Measurements from ENCODE around the gene LYL1.

Gene LYL1

DNA sequence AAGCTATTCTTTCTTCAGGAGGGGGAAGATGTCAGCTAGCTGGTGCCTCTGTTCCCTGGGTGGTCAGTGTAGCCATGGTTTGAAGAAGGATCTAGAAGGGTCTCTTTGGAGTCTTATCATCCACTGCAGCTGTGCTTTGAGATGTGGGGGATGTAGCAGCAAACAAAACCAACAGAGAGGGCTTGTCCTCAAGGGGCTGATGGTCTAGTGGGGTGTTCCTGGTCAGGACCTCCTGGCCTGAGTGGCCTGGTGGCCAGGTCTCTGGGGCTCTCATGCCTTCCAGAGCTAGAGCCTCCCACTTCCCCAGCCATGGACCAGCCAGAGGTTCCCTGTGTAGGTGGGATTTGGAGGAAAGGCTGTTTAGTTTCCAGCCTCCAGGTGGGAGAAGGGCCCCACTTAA is 40.3 kb downstream of the LYL1 start:
- no peak for DNase-seq
- no peak overlapping the region for H3K27ac Mint-ChIP-seq

DNA sequence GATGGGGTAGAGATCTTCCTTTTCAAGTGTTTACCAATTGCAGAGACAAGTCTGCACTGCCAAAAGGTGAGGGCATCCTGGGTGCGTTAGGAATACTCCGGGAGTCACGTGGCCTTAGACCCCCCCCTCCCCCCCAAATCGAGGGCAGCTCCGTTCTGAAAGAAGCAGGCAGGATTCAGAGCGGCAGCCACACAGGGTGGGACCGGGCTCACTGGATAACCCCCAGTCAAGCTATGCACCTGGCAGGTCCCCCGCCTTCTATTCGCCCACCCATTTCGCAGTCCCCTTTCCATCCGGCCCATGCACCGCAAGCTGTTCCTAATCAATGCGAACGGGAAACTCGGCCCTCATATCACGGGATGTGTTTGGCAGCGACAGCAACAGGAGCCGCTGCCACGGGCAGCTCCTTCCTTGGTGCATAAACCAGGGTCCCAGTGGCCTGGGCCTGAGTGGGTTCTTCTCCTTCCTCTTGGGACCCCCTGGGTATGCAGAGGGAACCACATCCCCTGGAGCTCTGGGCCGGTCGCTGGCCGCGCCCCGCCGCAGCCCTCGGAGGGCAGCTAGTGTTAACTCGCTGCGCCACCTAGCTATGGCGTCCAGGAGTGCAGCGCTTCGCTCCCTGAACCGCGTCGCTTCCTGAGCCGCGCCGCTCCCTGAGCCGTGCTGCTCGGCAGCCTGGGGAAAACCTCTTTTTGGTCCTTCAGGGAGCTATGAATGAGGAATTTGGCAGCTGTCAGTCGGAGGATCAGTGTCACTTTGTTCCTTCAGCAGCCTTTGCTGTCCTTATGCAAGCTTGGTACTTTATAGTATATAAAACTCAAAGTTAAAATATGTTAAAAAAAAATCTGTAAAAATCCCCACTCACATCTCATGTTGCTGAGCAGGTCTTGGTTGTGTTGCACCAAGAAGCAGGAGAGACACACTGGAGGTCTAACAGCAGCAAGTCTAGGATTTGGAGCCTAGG is 41.4 kb downstream of the LYL1 start:
- Mint-ChIP-seq H3K36me3 (no peaks in the 10 kb centered on the region), H3K4me3 (peak overlapping the region; percentile 67), H3K27me3 (peaks cover 63% of the 10 kb centered on the region), H3K27ac (no peak overlapping the region), H3K4me1 (peaks cover 11% of the 10 kb centered on the region), H3K9me3 (no peaks in the 10 kb centered on the region)
- DNase-seq = peak; percentile 85
- CTCF ChIA-PET = interaction anchor here (0.6 to 6.1 kb wide), 30 partner anchors 9 to 172 kb away, joined by 3 to 81 read pairs (median 6); no protein-coding TSS in a partner anchor

More for the DNA sequence above, 40.3 kb downstream of the LYL1 start:
- H3K36me3 Mint-ChIP-seq = no peaks in the 10 kb centered on the region
- H3K27me3 Mint-ChIP-seq = peaks cover 55% of the 10 kb centered on the region
- CTCF ChIA-PET = interaction anchor here (0.6 to 6.1 kb wide), 15 partner anchors 8 to 150 kb away, joined by 3 to 81 read pairs (median 11); no protein-coding TSS in a partner anchor
- H3K4me3 Mint-ChIP-seq = no peak overlapping the region
- peaks cover 11% of the 10 kb centered on the region for H3K4me1 Mint-ChIP-seq
- no peaks in the 10 kb centered on the region for H3K9me3 Mint-ChIP-seq

DNA sequence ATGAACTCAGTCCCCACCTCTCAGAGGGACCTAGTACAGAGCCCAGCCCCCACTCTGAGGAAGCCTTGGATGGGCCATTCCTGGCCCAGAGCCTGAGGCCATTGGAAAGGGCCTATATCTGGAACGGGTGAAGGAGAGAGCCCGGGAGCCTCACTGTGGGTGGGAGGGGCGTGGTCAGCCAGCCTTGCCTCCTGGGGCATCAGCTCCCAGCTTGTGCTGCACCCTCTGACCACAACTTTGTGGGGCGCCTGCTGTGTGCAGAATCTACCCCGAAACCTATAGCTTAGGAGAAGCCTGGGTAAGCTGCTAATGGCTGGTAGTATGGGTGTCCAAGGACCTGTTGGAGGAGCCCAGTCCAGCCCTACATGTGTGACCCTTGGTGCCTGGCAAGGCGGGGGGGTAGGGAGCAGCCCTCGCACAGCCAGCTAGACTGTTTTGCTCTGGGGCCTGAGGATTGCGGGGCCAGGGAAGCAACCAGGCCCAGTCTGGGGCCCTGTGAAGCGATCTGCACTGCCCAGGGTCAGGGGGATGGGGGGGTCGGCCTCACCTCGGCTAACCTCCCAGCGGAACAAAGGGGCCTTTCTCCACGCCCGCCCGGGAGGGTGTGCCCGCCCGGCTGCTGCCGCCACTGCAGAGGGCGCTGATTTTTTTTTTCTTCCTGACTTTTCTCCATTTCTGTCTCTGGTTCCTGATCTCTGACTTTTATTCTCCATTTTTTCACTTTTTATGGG is 42.3 kb downstream of the LYL1 start:
- Mint-ChIP-seq H3K27me3 (peaks cover 71% of the 10 kb centered on the region), H3K4me1 (peaks cover 11% of the 10 kb centered on the region), H3K36me3 (no peaks in the 10 kb centered on the region), H3K27ac (no peak overlapping the region), H3K4me3 (peak overlapping the region; percentile 67), H3K9me3 (no peaks in the 10 kb centered on the region)
- no peak for DNase-seq
- CTCF ChIA-PET = interaction anchor here (0.6 to 6.1 kb wide), 22 partner anchors 8 to 173 kb away, joined by 3 to 81 read pairs (median 10); no protein-coding TSS in a partner anchor

DNA sequence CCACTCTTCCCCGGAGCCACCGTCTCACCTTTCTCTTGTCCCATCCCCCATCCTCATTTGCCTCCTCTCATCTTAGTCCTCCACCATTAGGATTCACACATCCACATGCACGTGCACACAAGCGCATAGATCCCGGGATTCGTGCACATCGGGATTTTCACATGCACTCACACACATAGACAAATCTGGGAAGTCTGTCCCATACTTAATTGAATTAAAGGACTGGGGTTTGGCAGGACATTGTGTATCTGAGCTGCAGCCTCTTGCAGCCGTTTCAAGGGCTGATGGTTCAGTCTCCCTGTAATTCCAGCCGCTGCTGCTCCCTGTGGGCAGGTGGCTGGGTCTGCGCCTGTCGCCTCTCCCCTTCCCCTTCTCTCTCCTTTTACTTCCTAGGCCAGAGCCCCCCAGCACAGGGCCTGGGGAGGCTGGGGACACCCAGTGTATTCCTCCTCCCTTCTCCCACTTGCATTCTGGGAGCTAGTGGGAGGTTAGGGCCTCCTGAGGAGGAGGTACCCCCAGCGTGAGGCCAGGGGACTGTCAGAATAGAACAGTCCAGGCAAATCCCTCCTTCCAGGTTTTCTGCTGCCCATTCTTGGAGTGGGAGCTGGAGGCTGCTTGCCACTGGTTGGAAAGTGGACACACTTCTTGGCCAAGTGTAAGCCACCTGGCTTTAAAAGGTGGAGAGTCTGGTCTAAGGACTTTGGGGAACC is 43.6 kb downstream of the LYL1 start:
- no peak overlapping the region for H3K27ac Mint-ChIP-seq
- peaks cover 11% of the 10 kb centered on the region for H3K4me1 Mint-ChIP-seq
- no peaks in the 10 kb centered on the region for H3K9me3 Mint-ChIP-seq
- no peak for DNase-seq
- H3K27me3 Mint-ChIP-seq = peaks cover 79% of the 10 kb centered on the region
- H3K4me3 Mint-ChIP-seq = no peak overlapping the region
- H3K36me3 Mint-ChIP-seq = no peaks in the 10 kb centered on the region
- CTCF ChIA-PET = interaction anchor here (0.7 to 6.1 kb wide), 7 partner anchors 15 to 94 kb away, joined by 3 to 81 read pairs (median 35); no protein-coding TSS in a partner anchor

DNA sequence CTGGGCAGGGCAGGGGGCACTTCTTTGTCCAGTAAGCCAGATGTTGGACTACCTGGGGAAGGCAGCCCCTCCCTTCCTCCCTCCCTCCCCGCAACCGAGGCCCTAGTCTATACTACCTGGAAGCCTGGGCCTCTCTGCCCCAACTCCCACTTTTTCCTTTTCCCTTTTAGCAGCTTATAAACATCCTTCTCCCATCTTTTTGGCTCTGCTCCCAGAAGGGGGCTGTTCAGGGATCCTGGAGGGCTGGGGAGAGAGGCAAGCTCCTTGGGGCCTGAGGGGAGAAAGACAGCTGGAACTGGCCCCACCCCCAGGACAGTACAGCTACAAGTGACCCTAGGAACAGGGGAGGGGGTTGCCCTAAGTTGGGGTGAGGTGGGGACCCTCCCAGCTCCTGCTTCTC is 44.9 kb downstream of the LYL1 start:
- Mint-ChIP-seq H3K4me3 (no peak overlapping the region), H3K36me3 (no peaks in the 10 kb centered on the region), H3K4me1 (peaks cover 11% of the 10 kb centered on the region), H3K27ac (no peak overlapping the region), H3K9me3 (no peaks in the 10 kb centered on the region), H3K27me3 (peaks cover 79% of the 10 kb centered on the region)
- DNase-seq = no peak
- CTCF ChIA-PET = interaction anchor here (1.0 to 6.1 kb wide), 5 partner anchors 13 to 93 kb away, joined by 3 to 81 read pairs (median 13); no protein-coding TSS in a partner anchor

DNA sequence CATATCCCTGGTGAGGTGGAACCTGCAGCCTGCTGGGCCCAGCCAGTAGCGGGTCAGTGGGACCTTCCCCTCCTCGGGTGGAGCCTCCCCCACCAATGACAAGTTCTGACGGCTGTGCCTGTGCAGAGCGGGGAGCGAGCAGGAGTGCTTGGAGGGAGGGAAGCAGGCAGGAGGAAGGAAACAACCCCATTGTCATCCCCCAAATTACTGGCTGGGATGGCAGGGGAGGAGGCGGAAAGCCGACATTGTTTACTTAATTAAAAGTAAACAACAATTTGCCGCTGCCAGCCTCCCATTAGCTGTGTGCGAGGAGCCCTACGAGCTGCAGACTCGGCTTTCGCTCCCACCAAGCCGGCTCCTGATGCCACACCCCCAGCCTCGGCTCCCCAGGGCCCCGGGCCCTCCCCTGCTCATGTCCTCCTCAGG is 45.5 kb downstream of the LYL1 start:
- Mint-ChIP-seq H3K4me1 (peaks cover 11% of the 10 kb centered on the region), H3K27me3 (peaks cover 79% of the 10 kb centered on the region), H3K9me3 (no peaks in the 10 kb centered on the region), H3K36me3 (no peaks in the 10 kb centered on the region), H3K4me3 (no peak overlapping the region), H3K27ac (no peak overlapping the region)
- CTCF ChIA-PET = interaction anchor here (1.6 to 6.1 kb wide), 4 partner anchors 13 to 92 kb away, joined by 6 to 81 read pairs (median 42); no protein-coding TSS in a partner anchor
- DNase-seq = no peak

DNA sequence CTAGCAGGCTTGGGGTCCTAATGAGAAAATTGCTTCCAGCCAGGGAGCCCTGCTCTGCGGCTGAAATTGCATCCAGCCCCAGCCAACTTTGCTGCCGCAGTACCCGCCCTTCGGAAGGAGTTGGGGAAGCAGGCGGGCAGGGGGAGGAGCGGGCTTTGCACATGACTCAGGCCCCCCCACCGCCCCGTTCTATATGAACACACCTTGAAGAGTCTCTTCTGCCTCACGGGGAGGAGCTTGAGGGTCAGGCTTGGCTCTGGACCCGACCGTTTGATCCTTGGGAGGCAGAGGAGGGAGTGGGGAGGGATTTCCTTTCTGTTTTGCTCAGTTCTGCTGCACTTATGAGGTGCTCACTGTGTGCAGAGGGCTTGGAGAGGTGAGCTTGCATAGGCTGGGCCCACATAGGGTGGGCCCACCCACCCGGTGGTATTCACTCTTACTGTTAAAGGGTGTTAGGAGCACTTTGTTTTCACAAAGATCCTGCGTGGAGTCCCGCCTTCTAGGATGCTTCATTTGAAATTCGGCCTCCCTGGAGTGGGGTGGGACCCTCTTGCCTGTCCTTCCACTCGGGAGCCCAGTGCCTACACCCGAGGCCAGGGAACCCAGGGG is 46.5 kb downstream of the LYL1 start:
- Mint-ChIP-seq H3K27ac (no peak overlapping the region), H3K36me3 (no peaks in the 10 kb centered on the region), H3K9me3 (no peaks in the 10 kb centered on the region), H3K4me1 (peaks cover 14% of the 10 kb centered on the region), H3K4me3 (no peak overlapping the region), H3K27me3 (peaks cover 79% of the 10 kb centered on the region)
- CTCF ChIA-PET = interaction anchor here (3.0 kb wide), 1 partner anchor 91 kb away, joined by 13 read pairs; no protein-coding TSS in a partner anchor
- no peak for DNase-seq

DNA sequence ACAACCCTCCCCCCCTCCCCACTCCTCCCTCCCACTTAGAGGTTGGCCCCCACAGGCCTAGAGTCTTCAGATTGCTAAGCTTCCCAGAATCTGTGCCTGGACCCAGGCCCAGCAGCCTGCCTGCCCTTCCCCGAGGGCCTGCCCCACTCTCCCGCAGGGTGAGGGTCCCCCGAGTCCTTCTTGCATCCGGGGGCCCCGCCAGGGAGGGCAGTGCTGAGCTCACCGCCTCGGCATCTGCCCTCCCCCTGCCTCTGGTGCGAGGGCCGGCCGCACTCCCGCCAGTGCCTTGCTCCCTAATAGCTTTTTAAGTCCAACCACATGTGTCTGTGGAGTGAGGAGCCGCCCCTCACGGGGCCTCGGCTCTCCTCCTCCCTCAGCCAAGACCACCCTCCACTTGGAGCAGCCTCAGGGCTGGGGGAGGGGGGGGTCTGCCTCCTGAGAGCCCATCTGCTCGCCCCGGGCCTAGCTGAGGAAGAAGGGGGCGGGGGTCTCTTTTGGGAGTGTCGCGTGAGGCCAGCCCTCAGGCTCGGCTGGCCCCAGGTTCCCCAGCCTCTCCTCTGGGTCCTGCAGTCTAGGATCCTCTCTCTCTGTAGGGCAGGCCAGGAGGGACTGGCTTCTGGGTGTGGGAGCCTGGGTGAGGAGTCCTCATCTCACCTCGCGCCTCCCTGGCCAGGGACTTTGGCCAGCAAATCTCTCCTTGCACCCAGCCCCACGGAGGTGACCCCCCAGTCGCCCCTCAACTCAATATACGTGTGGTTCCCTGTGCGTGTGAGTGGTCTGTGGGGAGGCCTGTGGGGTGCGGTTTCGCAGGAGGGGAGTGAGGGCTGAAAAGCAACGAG is 47.2 kb downstream of the LYL1 start:
- Mint-ChIP-seq H3K27ac (no peak overlapping the region), H3K9me3 (no peaks in the 10 kb centered on the region), H3K36me3 (no peaks in the 10 kb centered on the region), H3K27me3 (peaks cover 78% of the 10 kb centered on the region), H3K4me3 (no peak overlapping the region), H3K4me1 (peaks cover 7% of the 10 kb centered on the region)
- DNase-seq = no peak
- CTCF ChIA-PET = interaction anchor here (0.9 kb wide), 1 partner anchor 21 kb away, joined by 3 read pairs; no protein-coding TSS in a partner anchor

DNA sequence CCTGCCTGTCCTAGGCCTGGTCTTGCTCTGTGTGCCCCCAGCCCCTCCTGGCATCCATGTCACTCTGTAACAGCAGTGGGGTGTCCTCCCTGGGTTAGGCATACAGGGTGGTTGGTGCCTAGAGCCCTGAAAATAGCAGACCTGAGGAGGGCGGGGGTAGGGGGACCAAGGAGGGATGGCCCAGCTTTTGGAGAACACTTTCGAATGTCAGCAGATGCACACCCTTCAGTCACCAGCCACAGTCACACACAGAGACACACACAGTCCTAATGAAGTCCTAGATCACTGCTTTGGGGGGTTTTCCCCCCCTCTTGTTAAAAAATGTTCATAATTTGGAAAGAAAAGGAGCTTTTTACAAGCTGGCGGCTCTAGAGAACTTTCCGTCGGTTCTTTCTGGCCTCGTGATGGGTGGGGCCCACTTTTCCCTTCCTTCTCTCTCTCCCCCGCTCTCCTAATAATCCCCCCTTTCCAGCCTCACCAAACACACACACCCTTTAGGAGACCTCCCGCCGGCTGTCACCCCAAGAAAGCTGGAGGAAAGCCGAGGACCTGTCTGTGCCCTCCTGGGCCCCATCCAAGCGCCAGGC is 47.9 kb downstream of the LYL1 start:
- DNase-seq = no peak
- no peaks in the 10 kb centered on the region for H3K36me3 Mint-ChIP-seq
- H3K9me3 Mint-ChIP-seq = no peaks in the 10 kb centered on the region
- peaks cover 7% of the 10 kb centered on the region for H3K4me1 Mint-ChIP-seq
- peaks cover 77% of the 10 kb centered on the region for H3K27me3 Mint-ChIP-seq
- no peak overlapping the region for H3K27ac Mint-ChIP-seq
- CTCF ChIA-PET = interaction anchor here (0.9 to 1.6 kb wide), 4 partner anchors 9 to 89 kb away, joined by 3 to 6 read pairs (median 5); no protein-coding TSS in a partner anchor
- no peak overlapping the region for H3K4me3 Mint-ChIP-seq

DNA sequence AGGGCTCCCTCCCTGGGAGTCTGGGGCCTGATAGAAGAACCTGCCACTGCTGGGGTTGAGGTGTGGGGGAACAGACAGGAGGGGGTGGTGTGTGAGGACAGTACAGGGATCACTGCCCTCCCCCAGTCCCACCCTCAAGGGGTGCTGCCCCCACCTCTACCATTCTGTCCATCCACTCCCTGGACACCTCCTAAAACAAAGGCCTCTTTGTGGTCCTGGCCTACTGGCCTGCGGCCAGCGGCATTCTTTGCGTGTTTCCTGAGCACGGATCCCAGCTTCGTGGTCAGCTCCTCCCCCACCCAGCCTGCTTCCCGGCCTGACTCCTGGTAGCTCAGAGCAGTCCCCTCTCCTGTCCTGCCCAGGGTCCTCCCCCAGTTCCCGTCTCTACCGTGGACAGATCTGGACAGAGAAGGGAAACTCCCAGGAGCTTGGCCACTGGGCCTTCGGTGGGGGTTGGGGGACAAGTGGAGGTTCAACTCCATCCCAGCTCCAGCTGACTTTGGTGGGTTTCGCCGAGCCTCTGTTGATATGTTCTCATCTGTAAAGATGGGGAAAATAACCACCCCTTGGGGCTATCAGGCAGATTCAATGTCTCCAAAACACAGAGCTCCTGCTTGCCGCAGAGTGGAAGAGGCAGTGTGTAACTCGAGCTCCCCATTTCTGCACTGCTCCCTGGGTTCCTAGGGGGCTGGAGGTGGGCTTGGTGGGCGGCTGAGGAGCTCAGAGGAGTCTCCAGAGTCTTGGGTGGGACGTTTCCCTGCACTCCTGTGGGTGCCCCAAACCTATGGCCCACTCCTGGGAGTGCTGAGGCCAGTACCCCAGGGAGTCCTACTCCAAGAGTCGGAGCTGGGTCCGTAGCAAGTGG is 48.7 kb downstream of the LYL1 start:
- no peak for DNase-seq
- Mint-ChIP-seq H3K36me3 (no peaks in the 10 kb centered on the region), H3K4me1 (peaks cover 7% of the 10 kb centered on the region), H3K27me3 (peaks cover 71% of the 10 kb centered on the region), H3K9me3 (no peaks in the 10 kb centered on the region), H3K27ac (no peak overlapping the region), H3K4me3 (no peak overlapping the region)
- CTCF ChIA-PET = interaction anchor here (0.9 to 1.6 kb wide), 6 partner anchors 10 to 89 kb away, joined by 3 to 6 read pairs (median 4); no protein-coding TSS in a partner anchor

DNA sequence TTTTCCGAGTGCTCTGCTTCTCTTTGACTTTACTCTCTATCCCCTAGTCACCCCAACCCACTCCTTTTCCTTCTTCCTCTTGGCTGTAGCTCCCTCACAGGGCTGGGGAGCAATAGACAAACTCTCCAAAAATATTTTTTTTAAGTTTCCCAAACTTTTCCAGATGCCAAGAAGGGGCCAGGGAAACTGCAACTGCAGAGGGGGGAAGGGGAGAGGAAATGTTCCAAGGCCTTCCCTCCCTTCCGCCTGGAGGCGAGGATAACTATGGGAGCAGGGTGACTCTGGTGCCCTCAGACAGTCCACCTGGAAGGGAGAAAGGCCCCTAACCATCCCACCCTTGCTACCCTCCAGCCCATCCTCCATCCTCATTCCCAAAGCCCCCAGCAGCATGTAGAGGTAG is 49.4 kb downstream of the LYL1 start:
- CTCF ChIA-PET = interaction anchor here (0.8 to 1.6 kb wide), 4 partner anchors 8 to 77 kb away, joined by 3 to 6 read pairs (median 4); no protein-coding TSS in a partner anchor
- DNase-seq = no peak
- Mint-ChIP-seq H3K9me3 (no peaks in the 10 kb centered on the region), H3K4me3 (no peak overlapping the region), H3K27me3 (peaks cover 66% of the 10 kb centered on the region), H3K4me1 (peaks cover 7% of the 10 kb centered on the region), H3K36me3 (no peaks in the 10 kb centered on the region), H3K27ac (no peak overlapping the region)

Data from activated naive CD4-positive, alpha-beta T cell treated with anti-CD3 and anti-CD28 coated beads, Interleukin-2, amount 10 ng/mL, durations not matched to agents 7 days and 5 days (primary cell).